GM18502 (cell line): ENCODE data around the gene SNED1.
"Not testable (repeated sequence)": the region's sequence is repeated elsewhere in the genome, so short reads cannot be mapped to it uniquely, and the experiment has no call there.

ENCODE experiments used
- ATAC-seq: cut with Tn5 transposase; IDR thresholded peaks from one replicate; pipeline ENCODE4 v1.9.1; 2021; ENCODE audit warnings: mild to moderate bottlenecking; ENCODE audit not compliant: unreplicated experiment, poor library complexity

Gene SNED1

GRCh38 chr2:240970816-240971215, 27.6 kb upstream of the SNED1 start:
- ATAC-seq: no peak

DNA sequence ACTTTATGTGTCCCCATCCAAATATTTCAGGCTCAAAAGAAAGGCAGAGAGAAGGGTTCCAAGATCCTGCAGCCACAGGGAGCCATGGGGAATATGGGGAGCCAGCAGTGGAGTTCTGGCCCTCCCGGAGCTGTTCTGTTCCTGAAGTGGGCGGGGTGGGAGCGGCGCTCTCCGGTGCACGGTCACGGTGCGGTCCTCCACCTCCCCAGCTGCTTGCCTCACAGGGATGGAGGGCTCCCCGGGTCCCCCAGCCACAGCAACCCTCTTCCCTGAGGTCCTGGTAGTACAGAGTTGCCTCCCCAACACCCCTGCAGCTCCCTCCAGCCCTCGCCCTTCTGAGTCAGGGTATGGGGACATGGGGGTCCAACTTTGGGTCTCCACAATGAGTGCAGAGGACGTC, 26.2 kb upstream of the SNED1 start:
- ATAC-seq: no peak

GRCh38 chr2:240972636-240973521, 25.5 kb upstream of the SNED1 start:
- no peak for ATAC-seq

DNA sequence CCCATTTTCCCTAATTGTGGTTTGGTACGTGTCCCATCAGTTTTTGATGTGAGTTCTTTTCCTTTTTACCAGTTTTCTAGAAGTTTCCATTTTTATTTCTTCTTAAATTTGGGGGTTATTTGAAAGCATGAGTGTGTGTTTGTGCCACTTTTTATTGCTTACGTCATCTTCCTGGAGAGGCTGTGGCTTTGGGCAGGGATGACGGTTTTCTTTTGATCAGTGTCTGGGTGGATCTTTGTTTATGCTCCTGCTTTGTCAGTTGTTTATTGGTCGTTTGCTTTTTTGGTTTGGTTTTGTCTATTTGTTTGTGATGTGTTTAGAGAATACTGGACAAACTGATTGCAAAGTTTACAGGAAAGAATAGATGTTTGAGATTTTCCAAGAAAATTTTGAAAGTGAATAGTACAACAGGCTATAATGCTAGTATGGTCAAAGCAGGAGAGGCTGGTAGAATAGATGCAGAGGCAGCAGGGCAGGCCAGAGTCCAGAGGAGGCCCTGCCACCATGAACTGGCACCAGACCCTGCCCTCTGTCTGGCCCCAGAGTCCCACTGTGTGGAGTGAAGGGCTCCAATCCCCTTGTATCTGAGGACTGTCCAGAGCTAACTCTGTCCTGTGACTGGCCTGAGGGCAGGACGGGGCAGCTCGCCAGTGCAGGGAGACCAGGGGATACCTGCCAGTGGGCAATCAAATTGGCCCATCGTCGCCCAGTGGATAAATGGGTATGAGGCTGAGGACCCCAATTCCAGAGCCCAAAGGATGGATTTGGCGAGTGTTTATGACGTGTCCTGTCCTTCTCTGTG, 23.4 kb upstream of the SNED1 start:
- ATAC-seq: no peak

- not testable (repeated sequence) for ATAC-seq
Observed at GRCh38 chr2:240975903-240976302, 22.5 kb upstream of the SNED1 start.

DNA sequence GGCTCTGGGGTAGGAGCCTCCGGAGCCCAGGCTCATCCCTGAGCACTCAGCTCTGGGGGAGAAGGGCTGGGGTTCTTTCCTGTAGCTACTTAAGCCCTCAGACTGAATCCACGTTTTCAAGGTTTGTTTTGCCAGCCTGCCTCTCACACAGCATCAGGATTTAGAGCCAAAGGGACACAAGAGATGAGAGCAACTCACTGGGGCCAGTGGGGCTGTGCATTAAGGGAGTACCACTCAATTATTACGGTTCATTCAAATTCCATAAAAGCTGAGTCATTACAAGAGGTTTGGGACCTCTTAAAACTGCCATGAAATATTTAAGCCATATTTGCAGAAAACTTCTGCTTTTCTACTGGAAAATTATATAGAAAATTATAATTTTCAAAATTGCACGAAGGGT, 17.1 kb upstream of the SNED1 start:
- ATAC-seq: no peak

GRCh38 chr2:240981871-240982800, 16.3 kb upstream of the SNED1 start:
- no peak for ATAC-seq

DNA sequence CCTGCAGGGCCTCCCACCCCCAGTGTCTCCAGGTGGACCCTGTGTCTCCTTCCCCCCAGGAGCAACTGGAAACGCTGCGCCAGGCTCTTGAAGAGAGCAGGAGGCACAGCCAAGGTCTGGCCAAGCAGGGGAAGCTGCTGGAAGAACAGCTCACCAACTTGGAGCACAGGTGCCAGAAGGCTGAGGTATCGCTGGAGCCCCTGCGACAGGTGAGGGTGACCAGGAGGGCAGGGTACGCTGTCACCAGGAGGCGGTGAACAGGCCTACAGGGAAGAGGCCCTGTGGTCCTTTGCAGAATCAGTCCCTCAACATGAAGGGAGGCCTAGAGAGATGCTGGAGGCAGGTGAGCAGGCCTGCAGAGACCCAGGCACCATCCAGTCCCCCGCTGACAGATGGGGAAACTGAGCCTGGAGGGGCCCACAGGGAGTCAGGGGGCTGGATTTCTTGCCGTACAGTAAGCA, 15.6 kb upstream of the SNED1 start:
- no peak for ATAC-seq

- no peak for ATAC-seq
Observed at GRCh38 chr2:240983361-240983995, 14.9 kb upstream of the SNED1 start.

DNA sequence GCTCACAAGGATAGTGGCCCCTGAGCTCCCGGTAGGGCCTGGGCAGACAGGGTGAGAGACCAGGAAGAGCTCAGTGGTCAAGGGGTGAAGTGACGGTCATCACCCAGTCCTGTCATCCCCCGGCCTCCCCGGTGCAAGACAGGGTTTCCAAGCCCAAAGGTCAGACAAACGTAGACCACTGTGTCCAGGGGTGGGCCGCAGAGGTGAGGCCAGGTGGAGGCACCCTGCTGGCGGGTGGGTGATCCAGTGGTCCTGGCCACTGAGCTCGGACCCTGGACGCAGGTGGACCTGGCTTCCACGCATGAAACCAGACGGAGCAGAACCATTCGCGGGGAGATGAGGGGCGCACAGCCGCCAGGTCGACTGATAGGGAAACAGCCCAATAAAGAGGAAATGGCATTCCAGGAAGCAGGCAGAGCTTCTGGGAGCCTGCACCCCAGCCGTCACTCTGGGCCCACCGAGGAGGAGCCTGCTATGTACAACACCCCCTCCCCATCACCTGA, 14.4 kb upstream of the SNED1 start:
- no peak for ATAC-seq

- no peak for ATAC-seq
Observed at GRCh38 chr2:240985881-240986786, 12.3 kb upstream of the SNED1 start.

DNA sequence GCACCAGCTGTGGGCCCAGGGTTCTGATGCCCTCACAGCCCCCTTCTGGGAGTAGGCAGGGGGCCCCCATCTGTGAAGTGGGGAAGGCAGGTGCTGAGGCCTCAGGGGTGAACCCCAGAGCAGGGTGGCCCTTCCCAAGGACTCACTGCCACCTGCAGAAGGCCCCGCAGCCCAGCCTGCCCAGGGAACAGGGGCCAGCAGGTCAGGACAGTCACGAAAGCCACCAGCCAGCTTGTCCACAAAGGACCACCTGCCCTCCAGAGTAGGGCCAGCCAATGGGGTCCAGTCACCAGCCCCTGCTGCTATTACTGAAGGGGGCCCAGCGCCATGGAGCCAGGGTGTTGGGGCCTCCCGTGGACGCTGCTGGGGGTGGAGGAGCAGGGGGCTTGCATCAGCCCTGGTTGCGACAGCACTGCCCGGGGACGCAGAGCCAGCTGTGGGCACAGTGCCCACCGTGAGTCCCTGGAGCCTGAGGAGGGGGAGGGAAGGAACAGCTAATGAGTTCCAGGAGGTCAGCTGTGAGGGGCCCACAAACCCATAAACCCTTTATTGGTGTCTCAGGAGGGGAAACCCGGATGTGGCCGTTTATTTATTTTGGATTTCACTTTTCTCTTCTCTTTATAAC, 11.5 kb upstream of the SNED1 start:
- ATAC-seq: no peak

DNA sequence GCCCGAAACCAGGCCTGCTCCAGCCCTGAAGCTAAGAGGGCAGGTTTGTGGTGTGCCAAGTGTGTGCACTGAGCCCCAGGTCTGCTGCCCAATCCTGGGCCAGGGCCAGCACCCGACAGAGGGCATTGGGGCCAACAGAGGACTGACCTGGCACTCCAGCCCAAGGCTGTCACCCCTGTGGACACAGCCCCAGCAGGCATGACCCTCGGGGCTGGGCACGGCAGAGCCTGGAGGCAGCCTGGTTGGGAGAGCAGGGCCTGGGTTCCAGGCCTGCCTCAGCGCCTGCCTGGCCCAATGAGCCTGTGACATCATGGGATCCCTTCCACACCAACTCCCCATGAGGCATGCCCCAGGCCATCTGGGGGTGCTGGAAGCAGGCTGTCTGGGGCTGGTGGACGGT, 10.8 kb upstream of the SNED1 start:
- no peak for ATAC-seq

DNA sequence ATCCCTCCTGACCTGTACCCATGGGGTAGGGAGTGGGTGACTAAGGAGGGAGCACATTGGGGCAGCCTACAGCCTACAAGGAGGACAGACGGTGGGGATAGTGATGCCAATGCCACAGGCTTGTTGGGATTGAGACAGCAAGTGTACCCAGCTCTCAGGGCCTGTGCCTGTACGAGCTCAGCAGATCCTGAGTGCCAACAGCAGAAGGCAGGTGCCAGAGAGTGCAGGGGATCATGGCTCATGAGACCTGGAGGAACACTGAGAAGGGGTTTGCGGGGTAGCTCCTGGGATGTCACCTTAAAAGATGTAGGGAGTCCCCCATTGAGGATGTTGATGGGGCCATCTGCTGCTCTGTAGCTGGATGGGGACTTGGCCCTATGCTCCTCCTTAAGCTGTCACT, 10.3 kb upstream of the SNED1 start:
- ATAC-seq: no peak

DNA sequence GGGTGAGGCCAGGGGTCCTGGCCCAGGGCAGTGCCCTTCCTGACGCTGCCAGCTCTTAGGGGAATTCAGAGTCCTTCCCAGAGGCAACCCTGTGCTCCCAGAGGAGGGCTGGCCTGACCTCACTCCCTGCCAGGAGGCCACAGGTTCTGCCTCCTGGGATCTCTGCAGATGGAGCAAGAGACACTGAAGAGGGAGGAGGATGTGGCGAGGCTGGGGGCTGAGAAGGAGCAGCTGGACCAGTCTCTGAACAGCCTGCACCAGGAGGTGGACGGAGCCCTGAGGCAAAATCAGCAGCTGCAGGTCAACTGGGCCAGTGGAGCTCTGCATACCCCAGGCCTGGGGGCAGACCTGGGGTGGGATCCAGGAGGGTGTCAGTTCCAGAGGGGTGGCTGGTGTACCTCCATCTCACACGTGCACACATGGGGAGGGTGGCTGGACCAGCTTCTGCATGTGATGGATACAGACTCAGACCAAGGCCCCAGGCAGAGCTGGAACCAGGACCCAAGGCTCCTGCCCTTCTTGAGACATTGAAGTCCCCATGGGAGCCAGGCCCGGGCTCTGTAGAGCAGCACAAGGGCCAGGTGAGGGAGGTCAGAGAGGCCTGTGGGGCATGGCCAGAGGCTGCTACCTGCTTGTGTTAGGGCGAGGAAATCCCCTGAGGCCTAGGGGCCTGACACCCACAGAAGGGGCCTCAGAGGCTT, 9.7 kb upstream of the SNED1 start:
- no peak for ATAC-seq

GRCh38 chr2:240989451-240990265, 8.8 kb upstream of the SNED1 start:
- no peak for ATAC-seq

DNA sequence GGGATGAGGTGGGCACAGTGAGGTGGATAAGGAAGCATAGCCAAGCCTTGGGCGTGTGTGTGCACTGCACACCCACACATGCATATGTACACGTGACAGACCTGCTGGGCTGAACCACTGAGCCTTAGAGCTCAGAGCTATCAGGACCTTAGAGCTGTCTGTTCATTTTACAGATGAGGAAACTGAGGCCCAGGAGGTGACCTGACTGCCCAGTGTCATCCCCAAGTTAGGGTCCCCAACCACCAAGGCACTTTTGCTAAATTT, 8.2 kb upstream of the SNED1 start:
- no peak for ATAC-seq
